Skin of body (tissue), 2 donors: ENCODE data around the gene PRPF4. TPM values are rescaled to one million over a fixed set of nuclear protein-coding genes. Genes with fewer than 3 reads are reported as not detected.

Source experiments
- DNase-seq: peaks from one replicate; lab custom pipeline; 2025; lab: John Stamatoyannopoulos, UW
- total RNA-seq: library from RNA; depleted of rRNA; stranded (reverse); fragments of >200 nt; gene quantifications from one replicate; pipeline ENCODE4 v1.2.3, GENCODE V29; 2014

The PRPF4 gene
- total RNA-seq, 1 donor from 2014 or later, result 20.1 TPM

DNA sequence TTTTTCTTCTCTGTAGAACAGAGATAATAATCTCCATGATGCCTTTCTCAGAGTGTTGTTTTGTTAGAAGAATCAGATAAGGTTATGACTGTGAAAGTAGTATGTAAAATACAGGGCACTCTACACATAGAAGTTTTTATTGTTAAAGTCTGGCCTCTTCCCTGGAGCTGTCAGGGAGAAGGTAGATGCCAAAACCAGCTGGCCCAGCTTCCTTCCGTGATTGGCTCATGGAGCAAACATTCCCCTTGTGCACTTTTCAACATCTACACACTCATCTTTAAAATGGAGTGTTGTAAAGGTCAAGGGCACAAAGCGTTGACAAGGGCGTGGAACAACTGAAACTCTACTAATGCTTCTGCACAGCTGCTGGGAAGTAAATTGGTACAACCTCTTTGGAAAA lies 35.1 kb downstream of the PRPF4 start:
- no peak for DNase-seq

DNA sequence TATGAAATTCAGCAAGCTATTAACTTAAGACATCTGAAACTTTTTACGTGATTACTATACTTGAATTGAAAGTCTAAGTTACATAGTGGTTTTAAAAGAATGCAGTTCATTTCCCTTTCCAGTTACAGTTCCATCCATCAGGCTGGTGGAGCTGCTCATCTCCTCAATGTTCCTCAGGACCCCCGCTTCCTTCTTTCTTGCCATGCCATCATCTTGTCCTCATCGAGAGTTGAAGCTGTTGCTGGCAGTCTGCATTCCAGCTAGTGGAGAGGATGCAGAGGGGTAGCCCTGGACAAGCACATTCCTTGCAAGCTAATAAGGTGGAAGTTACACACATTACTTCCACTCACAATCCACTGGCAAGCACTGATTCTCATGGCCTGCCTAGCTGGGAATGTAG lies 36.5 kb downstream of the PRPF4 start:
- no peak for DNase-seq

GRCh38 chr9:113313261-113313660 lies 37.8 kb downstream of the PRPF4 start:
- DNase-seq, result no peak

DNA sequence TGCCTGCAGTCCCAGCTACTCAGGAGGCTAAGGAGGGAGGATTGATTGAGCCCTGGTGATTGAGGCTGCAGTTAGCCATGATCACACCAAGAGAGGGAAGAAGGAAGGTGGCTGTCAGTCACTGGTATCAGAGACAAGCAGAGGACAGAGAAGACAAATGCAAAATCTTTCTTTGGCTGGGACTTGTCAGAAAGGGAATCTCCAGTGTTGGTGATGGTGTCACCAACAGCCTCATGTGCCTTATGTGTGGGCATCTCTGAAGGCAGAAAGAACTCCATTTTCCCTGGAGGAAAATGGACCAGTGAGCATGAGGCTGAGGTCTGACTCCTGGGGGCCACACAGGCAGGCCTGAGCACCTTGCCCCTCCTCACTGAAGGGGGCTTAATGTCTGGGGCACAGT lies 39.8 kb downstream of the PRPF4 start:
- DNase-seq, result no peak

DNA sequence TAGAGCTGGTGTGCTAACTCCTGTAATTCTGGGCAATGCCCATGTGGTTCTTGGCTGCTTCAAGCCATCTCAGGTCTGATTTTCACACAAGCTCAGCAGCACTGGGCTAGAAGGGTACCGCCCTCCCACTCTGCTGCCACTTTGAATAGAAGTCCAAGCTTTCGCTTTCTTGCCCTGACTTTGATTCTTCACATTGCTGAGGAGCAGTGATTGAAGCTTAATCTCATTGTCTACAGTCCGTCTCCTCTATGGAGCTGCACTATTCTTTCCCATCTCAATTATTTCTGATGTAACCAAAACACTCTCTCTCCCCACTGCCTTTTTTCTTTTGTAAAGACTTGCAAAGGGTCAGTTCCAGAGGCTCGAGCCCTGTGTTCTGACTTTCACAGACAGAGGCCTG lies 40.6 kb downstream of the PRPF4 start:
- no peak for DNase-seq

- no peak for DNase-seq
Measured at GRCh38 chr9:113317777-113318176, 42.3 kb downstream of the PRPF4 start.

GRCh38 chr9:113319054-113319453 lies 43.6 kb downstream of the PRPF4 start:
- no peak for DNase-seq

GRCh38 chr9:113320051-113320450 lies 44.6 kb downstream of the PRPF4 start:
- no peak for DNase-seq

DNA sequence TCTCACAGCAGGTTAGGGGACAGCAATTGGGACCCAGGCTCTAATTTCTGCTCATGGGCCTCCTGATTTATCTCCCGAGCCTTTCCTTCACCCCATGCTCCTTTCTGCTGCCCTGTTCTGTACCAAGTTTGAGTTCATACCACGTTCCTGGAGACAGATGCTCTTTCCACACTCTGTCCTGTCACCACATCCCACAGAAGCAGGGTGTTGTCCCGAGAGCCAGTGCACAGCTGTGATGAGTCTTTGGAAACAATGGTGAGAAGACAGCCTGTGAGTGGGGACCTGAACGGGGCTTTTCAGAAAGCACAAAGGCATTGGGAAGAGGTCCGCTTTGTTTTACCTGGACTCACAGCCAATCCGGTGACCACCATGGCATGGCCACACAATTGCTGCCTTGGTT lies 47.2 kb downstream of the PRPF4 start:
- no peak for DNase-seq

GRCh38 chr9:113326230-113326629 lies 50.8 kb downstream of the PRPF4 start:
- DNase-seq, result no peak

- no peak for DNase-seq
Measured at GRCh38 chr9:113328045-113328782, 52.8 kb downstream of the PRPF4 start.

GRCh38 chr9:113331780-113332179 lies 56.3 kb downstream of the PRPF4 start:
- DNase-seq, result no peak

GRCh38 chr9:113337714-113338113 lies 62.3 kb downstream of the PRPF4 start:
- DNase-seq, result no peak

DNA sequence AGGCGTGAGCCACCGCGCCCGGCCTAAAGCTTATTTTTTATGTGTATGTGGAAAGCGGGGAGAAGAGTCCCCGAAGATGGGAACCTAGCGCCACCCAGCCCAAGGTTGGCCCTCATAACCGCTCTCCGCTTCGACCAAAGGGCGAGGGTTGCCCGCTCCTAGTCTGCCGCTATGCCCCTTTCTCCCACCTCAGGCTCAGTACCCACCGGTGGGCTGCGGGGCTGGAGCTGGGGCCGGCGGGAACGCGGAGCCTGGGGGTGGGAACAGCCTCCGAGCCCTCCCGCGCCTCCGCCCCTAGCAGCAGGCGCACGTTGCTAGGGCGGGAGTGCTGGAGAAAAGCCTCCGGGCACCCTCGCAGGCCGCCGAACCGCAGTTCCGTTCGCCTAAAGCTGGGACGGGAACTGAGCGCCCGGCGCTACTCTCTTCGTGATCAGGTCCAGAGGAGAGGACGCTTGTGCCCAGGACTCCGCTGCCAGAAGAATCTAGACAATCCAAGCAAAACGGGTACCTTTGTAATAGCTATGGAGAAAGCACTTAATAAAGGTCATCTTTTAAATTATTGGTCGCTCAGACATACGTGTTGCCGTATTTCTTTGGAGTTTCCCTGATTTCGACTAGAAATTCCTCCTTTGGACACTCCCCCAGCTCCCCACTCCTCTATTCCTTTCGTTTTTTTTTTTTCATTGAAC lies 64.7 kb downstream of the PRPF4 start, which contains the start of gene WDR31:
WDR31 (minus strand) TSS at position 265 of the 689 bp plus-strand sequence. CDS start 8,253 bp downstream, outside the sequence.
- peak; percentile 91 for DNase-seq

DNA sequence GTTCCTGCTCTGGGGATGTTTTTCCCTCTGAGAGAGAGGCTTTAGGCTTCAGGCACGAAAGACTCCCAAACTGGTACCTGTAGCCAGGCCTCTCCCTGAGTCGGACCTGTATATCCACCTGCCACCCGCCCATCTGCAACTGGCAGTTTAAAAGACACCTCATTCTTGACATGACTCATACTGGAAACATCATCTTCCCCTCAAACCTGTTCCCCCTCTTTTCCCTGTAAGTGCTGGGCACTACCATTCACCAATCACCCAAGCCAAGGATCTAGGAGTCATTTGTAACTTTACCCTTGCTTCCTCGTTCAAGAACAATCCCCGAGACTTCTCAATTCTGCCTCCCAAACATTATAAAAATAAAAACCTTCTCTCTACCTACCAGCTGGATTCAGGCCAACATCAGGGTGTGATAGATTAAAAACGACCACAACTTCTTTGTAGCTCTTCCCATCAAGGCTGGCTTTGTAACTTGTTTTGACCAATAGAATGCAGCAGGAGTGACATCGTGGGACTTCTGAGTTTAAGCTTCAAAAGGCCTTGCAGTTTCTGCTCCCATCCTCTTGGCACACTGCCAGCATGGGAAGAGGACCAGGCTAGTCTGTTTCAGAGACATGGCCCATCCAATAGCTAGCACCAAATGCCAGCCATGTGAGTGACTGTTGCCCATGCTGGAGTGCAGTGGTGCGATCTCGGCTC lies 66.4 kb downstream of the PRPF4 start:
- peak; percentile 4 for DNase-seq

Other genes starting within 250 kb of the PRPF4 start
- 5.5 TPM for gene ZFP37, start 218.9 kb upstream of the PRPF4 start, total RNA-seq
- gene SLC31A2, start 124.7 kb upstream of the PRPF4 start, total RNA-seq, result 17.0 TPM
- 24.3 TPM for gene FKBP15, start 54.4 kb upstream of the PRPF4 start, total RNA-seq
- 24.6 TPM for gene SLC31A1, start 54.1 kb upstream of the PRPF4 start, total RNA-seq
- 23.6 TPM for gene CDC26, start 86 bp upstream of the PRPF4 start, total RNA-seq
- gene RNF183, start 27.7 kb downstream of the PRPF4 start, total RNA-seq, result 0.20 TPM
- gene WDR31, start 64.6 kb downstream of the PRPF4 start, total RNA-seq, result 2.3 TPM
- gene BSPRY, start 73.9 kb downstream of the PRPF4 start, total RNA-seq, result 3.9 TPM
- gene HDHD3, start 101.3 kb downstream of the PRPF4 start, total RNA-seq, result 7.3 TPM
- 22.9 TPM for gene ALAD, start 125.6 kb downstream of the PRPF4 start, total RNA-seq
- gene POLE3, start 135.0 kb downstream of the PRPF4 start, total RNA-seq, result 26.4 TPM
- 0.59 TPM for gene C9orf43, start 135.1 kb downstream of the PRPF4 start, total RNA-seq
- gene RGS3, start 188.1 kb downstream of the PRPF4 start, total RNA-seq, result 42.8 TPM